NB4 (cell line): ENCODE measurements around the gene PAX1.

Experiments used
- MAX ChIP-seq: IDR thresholded peaks from 2 replicates; pipeline ENCODE4 v1.6.1; 2011; ENCODE audit warnings: low read depth, low read length
- MYC ChIP-seq: IDR thresholded peaks from 2 replicates; pipeline ENCODE4 v1.6.1; 2011; ENCODE audit warnings: low read depth, low read length
- POLR2A ChIP-seq: IDR thresholded peaks from 2 replicates; pipeline ENCODE4 v1.6.1; 2011; ENCODE audit warnings: mild to moderate bottlenecking; ENCODE audit not compliant: insufficient read length; ENCODE audit errors: extremely low read depth
- TF ChIP-seq, protein P1 (sequence below): IDR thresholded peaks from one replicate; pipeline ENCODE4 v1.5.1; 2012; ENCODE audit warnings: low read depth, low read length

DNA sequence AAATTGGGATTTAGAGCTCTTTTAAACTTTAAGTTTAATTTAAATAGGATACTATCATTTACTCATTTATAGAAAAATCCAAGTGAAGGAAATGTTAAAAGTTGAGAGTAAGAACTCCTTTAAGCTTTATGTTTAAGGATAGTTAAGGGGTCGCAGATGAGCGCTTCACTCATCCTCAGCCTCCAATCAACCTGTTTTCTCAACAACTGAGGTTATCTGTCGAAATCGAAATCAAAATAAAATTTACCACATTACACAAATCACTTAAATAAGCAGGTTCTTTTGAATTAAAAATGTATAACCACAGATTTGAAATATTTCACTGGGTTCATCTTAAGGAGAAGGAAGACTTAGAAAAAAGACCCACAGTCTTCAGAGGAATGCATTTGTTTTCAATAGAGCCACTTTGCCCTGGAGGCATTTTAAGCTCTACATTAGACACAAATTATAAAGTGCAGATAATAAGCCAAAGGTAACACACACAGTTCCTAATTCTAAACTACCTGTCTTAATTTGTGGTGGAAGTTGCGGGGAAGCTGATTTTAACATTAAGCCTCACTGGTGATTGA, 5.5 kb downstream of the PAX1 start:
- TF ChIP-seq, protein P1, sequence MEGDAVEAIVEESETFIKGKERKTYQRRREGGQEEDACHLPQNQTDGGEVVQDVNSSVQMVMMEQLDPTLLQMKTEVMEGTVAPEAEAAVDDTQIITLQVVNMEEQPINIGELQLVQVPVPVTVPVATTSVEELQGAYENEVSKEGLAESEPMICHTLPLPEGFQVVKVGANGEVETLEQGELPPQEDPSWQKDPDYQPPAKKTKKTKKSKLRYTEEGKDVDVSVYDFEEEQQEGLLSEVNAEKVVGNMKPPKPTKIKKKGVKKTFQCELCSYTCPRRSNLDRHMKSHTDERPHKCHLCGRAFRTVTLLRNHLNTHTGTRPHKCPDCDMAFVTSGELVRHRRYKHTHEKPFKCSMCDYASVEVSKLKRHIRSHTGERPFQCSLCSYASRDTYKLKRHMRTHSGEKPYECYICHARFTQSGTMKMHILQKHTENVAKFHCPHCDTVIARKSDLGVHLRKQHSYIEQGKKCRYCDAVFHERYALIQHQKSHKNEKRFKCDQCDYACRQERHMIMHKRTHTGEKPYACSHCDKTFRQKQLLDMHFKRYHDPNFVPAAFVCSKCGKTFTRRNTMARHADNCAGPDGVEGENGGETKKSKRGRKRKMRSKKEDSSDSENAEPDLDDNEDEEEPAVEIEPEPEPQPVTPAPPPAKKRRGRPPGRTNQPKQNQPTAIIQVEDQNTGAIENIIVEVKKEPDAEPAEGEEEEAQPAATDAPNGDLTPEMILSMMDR, result no peak
- TF ChIP-seq MAX (no peak), POLR2A (no peak), MYC (no peak)
